Measurements from ENCODE around the gene PCDHGC4. TPM values are rescaled to one million over a fixed set of nuclear protein-coding genes. Genes with fewer than 3 reads are reported as not detected.

The PCDHGC4 gene
- total and polyA plus RNA-seq, 12 donors = 0.03 to 6.1 (median 1.4) TPM

- Histone ChIP-seq H3K27me3 (no peaks in the 10 kb centered on the region), H3K9me3 (replicated peaks in 1 of 3) (no peaks in the 10 kb centered on the region), H3K4me1 (replicated peaks in 1 of 2) (peaks cover 46 to 61% of the 10 kb centered on the region in 2 donors), H3K36me3 (replicated peaks in 1 of 2) (peaks cover 0 to 22% of the 10 kb centered on the region in 2 donors), H3K4me3 (no peak overlapping the region), H3K27ac (peak overlapping the region; percentile 6 to 81 (median 36))
- WGBS, 4 donors = 28 to 57% (median 32%) methylated on average over 7 to 12 of the region's 12 CpGs
- TF ChIP-seq POLR2A (IDR thresholded peaks at IDR 0.05) (no peak), CTCF (IDR thresholded peaks at IDR 0.05) (peak; percentile 99 to 100 (median 100))
- peak; percentile 91 to 98 (median 94) for DNase-seq
- intact Hi-C loops (cut with DNase I) = loop anchor here (10.0 kb wide), 2 partner anchors 100 to 110 kb away; partner anchors contain the start of genes PCDHGA10 (in 1 of the 2), PCDHGA11 (in 1 of the 2) and PCDHGB7 (in 1 of the 2)
Measured at GRCh38 chr5:141524604-141525597, 40.1 kb downstream of the PCDHGC4 start.

- TF ChIP-seq POLR2A (IDR thresholded peaks at IDR 0.05) (no peak), CTCF (IDR thresholded peaks at IDR 0.05) (no peak)
- H3K27ac ChIP-seq = peak overlapping the region in 4 of 5 donors; percentile 6 to 81 (median 56)
- H3K9me3 ChIP-seq (replicated peaks in 1 of 3) = no peaks in the 10 kb centered on the region
- H3K4me1 ChIP-seq (replicated peaks in 1 of 2) = peaks cover 45 to 57% of the 10 kb centered on the region in 2 donors
- 77 to 85% (median 80%) methylated on average over 7 of the region's 7 CpGs for WGBS, 4 donors
- DNase-seq = no peak
- intact Hi-C loops (cut with DNase I) = loop anchor here (10.0 kb wide), 2 partner anchors 101 to 111 kb away; partner anchors contain the start of genes PCDHGA10 (in 1 of the 2), PCDHGA11 (in 1 of the 2) and PCDHGB7 (in 1 of the 2)
- H3K36me3 ChIP-seq (replicated peaks in 1 of 2) = peaks cover 0 to 16% of the 10 kb centered on the region in 2 donors
- H3K4me3 ChIP-seq = no peak overlapping the region
- H3K27me3 ChIP-seq = no peaks in the 10 kb centered on the region
Measured at GRCh38 chr5:141525653-141526052, 40.8 kb downstream of the PCDHGC4 start.

GRCh38 chr5:141527426-141527825 lies 42.6 kb downstream of the PCDHGC4 start:
- 48 to 60% (median 58%) methylated on average over 1 of the region's 1 CpG for WGBS, 4 donors
- DNase-seq = no peak
- Histone ChIP-seq H3K4me1 (replicated peaks in 1 of 2) (peaks cover 30 to 40% of the 10 kb centered on the region in 2 donors), H3K36me3 (replicated peaks in 1 of 2) (peaks cover 0 to 16% of the 10 kb centered on the region in 2 donors), H3K4me3 (no peak overlapping the region), H3K9me3 (replicated peaks in 1 of 3) (no peaks in the 10 kb centered on the region), H3K27me3 (no peaks in the 10 kb centered on the region), H3K27ac (peak overlapping the region in 3 of 5 donors; percentile 61 to 94 (median 81))
- TF ChIP-seq CTCF (IDR thresholded peaks at IDR 0.05) = no peak
- no peak for TF ChIP-seq POLR2A (IDR thresholded peaks at IDR 0.05)
- intact Hi-C loops (cut with DNase I) = loop anchor here (10.0 kb wide), 2 partner anchors 103 to 113 kb away; partner anchors contain the start of genes PCDHGA10 (in 1 of the 2), PCDHGA11 (in 1 of the 2) and PCDHGB7 (in 1 of the 2)

Data from adrenal gland (tissue), 12 donors.